NT2/D1 (cell line): ENCODE results near the gene SOAT2.
A peak's percentile ranks its signal among the peaks of the same experiment; 100 is the strongest.

Source experiments
- DNase-seq: peaks from one replicate; pipeline ENCODE4 v3.0.0-alpha.2; 2011; ENCODE audit warnings: low read depth, low spot score
- H3K27me3 ChIP-seq: 2 replicates; pipeline ENCODE4 v1.6.0; 2011; ENCODE audit warnings: mild to moderate bottlenecking; ENCODE audit not compliant: insufficient read length, insufficient read depth
- H3K36me3 ChIP-seq: 2 replicates; pipeline ENCODE4 v1.6.1; 2011; ENCODE audit warnings: mild to moderate bottlenecking, low read length, mixed read lengths; ENCODE audit not compliant: insufficient read depth, insufficient read length
- H3K4me1 ChIP-seq: 2 replicates; pipeline ENCODE4 v1.5.1; 2011; ENCODE audit not compliant: insufficient read depth, insufficient read length
- H3K4me3 ChIP-seq: 2 replicates; pipeline ENCODE4 v1.5.1; 2011; ENCODE audit warnings: low read depth; ENCODE audit not compliant: insufficient read length
- H3K9ac ChIP-seq: 2 replicates; pipeline ENCODE4 v1.6.0; 2011; ENCODE audit warnings: low read depth; ENCODE audit not compliant: insufficient read length
- H3K9me3 ChIP-seq: 2 replicates; pipeline ENCODE4 v1.5.1; 2011; ENCODE audit warnings: mild to moderate bottlenecking, low read length; ENCODE audit not compliant: insufficient read depth
- SUZ12 ChIP-seq: IDR thresholded peaks from 2 replicates; pipeline ENCODE4 v1.6.1; 2011; ENCODE audit not compliant: insufficient read length, insufficient read depth; ENCODE audit errors: extremely low read depth
- YY1 ChIP-seq: IDR thresholded peaks from 2 replicates; pipeline ENCODE4 v1.6.1; 2011; ENCODE audit not compliant: insufficient read length, insufficient read depth
- ZNF274 ChIP-seq: IDR thresholded peaks from 2 replicates; pipeline ENCODE4 v1.6.1; 2011; ENCODE audit warnings: mild to moderate bottlenecking, low read depth, low read length

The SOAT2 gene

DNA sequence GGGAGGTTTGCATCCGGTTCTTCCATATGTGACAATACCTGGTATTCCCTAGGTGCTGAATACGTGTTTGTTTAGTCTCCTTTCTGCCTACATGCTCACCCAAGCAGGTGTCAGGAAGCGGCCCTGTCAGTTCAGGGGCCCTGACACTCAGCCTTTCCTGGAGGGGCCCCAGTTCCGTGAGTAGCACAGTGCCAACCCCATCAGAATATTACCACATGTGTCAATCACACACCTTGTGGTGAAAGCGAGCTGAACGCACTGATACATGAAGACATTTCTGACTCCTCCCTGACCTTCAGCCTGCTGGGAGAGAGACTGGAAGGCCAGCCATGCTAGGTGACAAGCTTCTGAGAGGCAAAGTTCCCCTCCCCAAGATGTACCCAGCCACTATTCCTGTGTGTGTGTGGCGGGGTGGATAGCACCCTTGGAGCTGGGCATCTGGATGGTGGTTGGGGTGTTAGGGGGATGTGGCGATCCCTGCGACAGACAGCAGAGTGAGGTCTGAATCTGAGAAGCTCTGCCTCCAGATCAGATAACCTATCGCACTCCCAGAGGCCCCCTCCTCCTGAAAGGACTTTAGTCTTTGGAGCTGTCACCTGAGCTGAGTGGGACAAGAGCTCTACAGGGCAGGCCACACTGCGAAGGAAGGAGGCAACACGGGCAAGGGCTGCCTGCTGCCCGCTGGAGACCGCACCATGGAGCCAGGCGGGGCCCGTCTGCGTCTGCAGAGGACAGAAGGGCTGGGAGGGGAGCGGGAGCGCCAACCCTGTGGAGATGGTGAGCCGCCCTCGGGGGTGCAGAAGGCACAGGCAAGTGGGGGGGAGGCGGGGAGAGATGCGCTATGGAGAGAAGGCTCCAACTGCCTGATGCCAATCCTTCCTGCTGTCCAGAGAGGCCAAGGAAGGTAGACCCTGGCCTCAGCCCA is at the start of gene SOAT2:
Gene SOAT2, plus strand, starts transcription at position 604 of the 925 bp plus-strand sequence. Its CDS starts 92 bp downstream, at position 696.
- DNase-seq = no peak
- peaks cover 18% of the 10 kb centered on the region for H3K4me1 ChIP-seq

DNA sequence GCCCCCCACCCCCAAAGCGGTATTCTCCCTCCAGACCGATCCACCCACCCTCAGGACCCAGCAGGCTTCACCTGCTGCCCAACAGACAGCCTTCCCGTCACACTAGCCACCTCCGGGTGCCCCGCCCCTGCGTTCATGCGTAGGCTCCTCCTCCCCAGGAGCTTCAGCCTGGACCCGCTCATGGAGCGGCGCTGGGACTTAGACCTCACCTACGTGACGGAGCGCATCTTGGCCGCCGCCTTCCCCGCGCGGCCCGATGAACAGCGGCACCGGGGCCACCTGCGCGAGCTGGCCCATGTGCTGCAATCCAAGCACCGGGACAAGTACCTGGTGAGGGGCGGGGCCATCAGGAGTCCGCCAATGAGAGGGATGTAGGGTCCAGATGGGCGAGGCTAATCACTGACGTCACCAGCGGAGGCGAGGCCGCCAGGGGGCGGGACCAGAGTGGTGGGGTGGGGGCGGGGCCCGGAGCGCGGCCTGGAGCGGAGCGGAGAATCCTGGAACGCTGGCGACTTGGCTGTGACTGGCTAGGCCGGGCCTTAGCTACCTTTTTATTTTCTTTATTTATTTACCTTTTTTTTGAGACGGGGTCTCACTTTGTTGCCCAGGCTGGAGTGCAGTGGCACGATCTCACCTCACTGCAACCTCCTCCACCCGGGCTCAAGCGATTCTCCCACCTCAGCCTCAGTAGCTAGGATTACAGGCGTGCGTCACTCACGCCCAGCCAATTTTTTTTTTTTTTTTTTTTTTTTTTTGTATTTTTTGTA is 49.0 kb upstream of the SOAT2 start:
- H3K4me1 ChIP-seq = peaks cover 33% of the 10 kb centered on the region
- peak overlapping the region; percentile 85 for H3K9ac ChIP-seq
- no peaks in the 10 kb centered on the region for H3K9me3 ChIP-seq
- H3K27me3 ChIP-seq = peaks cover 10% of the 10 kb centered on the region
- H3K4me3 ChIP-seq = peak overlapping the region; percentile 77
- peaks cover 8% of the 10 kb centered on the region for H3K36me3 ChIP-seq
- peak; percentile 93 for DNase-seq
- TF ChIP-seq ZNF274 = no peak
- TF ChIP-seq YY1 = no peak
- no peak for TF ChIP-seq SUZ12

More for the DNA sequence above, at the start of gene SOAT2:
- Histone ChIP-seq H3K9me3 (no peaks in the 10 kb centered on the region), H3K4me3 (no peak within 1 kb of the TSS), H3K36me3 (peaks cover 3% of the 10 kb centered on the region), H3K27me3 (peaks cover 12% of the 10 kb centered on the region), H3K9ac (no peak within 1 kb of the TSS)
- TF ChIP-seq ZNF274 (no peak), SUZ12 (no peak), YY1 (no peak)

- Histone ChIP-seq H3K4me3 (no peak overlapping the region), H3K27me3 (peaks cover 10% of the 10 kb centered on the region), H3K4me1 (peaks cover 20% of the 10 kb centered on the region), H3K9ac (no peak overlapping the region), H3K36me3 (peaks cover 8% of the 10 kb centered on the region), H3K9me3 (no peaks in the 10 kb centered on the region)
- no peak for TF ChIP-seq ZNF274
- no peak for TF ChIP-seq SUZ12
- TF ChIP-seq YY1 = no peak
- no peak for DNase-seq
Measured at GRCh38 chr12:53055471-53056266, 47.6 kb upstream of the SOAT2 start.

DNA sequence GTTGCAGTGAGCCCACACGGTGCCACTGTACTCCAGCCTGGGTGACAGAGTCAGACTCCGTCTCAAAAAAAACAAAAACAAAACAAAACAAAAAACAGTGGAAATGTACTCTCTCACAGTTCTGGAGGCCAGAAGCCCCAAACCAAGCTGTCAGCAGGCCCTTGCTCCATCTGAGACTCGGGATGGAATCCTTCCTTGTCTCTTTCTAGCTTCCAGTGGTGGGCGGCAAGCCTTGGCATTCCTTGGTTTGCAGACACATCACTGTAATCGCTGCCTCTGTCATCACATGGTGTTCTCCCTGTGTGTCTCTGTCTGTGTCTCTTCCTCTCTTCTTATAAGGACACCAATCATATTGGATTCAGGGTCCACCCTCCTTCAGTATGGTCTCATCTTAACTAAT is 47.0 kb upstream of the SOAT2 start:
- Histone ChIP-seq H3K9ac (no peak overlapping the region), H3K4me1 (peaks cover 14% of the 10 kb centered on the region), H3K9me3 (no peaks in the 10 kb centered on the region), H3K27me3 (peaks cover 10% of the 10 kb centered on the region), H3K4me3 (no peak overlapping the region), H3K36me3 (peaks cover 8% of the 10 kb centered on the region)
- TF ChIP-seq YY1 (no peak), ZNF274 (no peak), SUZ12 (no peak)
- DNase-seq = no peak

DNA sequence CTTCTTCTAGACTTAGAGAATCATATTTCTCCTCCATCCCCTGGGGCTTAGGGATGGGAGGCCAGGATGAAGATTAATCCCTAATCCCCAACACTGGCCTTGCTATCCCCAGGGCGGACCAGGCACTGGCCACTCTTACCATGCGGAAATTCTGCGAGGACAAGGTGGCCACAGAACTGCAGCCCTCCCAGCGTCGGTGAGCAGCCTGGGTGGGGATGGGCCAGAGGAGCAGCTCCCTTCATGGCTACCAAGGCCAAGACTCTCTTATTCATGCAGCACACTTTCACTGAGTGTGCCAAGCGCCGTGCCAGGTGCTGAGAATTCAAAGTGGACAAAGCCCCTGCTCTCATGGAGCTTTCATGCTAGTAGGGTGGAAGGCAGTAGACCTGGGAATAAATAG is 46.4 kb upstream of the SOAT2 start:
- Histone ChIP-seq H3K9ac (no peak overlapping the region), H3K27me3 (peaks cover 10% of the 10 kb centered on the region)
- TF ChIP-seq SUZ12 (no peak), YY1 (no peak), ZNF274 (no peak)

GRCh38 chr12:53057816-53058500 is 45.3 kb upstream of the SOAT2 start:
- Histone ChIP-seq H3K4me1 (peaks cover 9% of the 10 kb centered on the region), H3K36me3 (no peaks in the 10 kb centered on the region), H3K9me3 (no peaks in the 10 kb centered on the region), H3K9ac (no peak overlapping the region), H3K4me3 (no peak overlapping the region), H3K27me3 (peaks cover 10% of the 10 kb centered on the region)
- TF ChIP-seq YY1 = no peak
- TF ChIP-seq SUZ12 = no peak
- no peak for TF ChIP-seq ZNF274
- no peak for DNase-seq

More for the DNA sequence above, 46.4 kb upstream of the SOAT2 start:
- no peak for DNase-seq
- peaks cover 3% of the 10 kb centered on the region for H3K36me3 ChIP-seq
- no peaks in the 10 kb centered on the region for H3K9me3 ChIP-seq
- H3K4me3 ChIP-seq = no peak overlapping the region
- peaks cover 9% of the 10 kb centered on the region for H3K4me1 ChIP-seq
